NK-92 (cell line): ENCODE results near the gene REXO4.
"Not testable (repeated sequence)": the region's sequence is repeated elsewhere in the genome, so short reads cannot be mapped to it uniquely, and the experiment has no call there.

ENCODE experiments used
- DNase-seq: peaks from one replicate; lab custom pipeline; 2025; ENCODE audit not compliant: unreplicated experiment; lab: John Stamatoyannopoulos, UW

REXO4 gene

DNA sequence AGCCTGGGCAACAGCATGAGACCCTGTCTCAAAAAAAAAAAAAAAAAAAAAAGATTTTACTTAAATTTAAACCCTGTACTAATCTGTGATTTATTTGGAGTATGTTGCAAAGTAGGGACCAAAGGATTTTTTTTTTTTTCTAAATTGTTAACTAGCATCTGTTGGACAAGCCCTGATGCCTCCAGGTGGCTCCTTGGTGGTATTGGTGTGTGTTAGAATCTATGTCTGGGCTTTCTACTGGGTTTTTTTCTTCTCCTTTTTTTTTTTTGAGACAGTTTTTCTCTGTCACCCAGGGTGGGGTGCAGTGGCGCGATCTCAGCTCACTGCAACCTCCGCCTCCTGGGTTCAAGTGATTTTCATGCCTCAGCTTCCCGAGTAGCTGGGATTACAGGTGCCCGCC lies 34.1 kb upstream of the REXO4 start:
- not testable (repeated sequence) for DNase-seq

DNA sequence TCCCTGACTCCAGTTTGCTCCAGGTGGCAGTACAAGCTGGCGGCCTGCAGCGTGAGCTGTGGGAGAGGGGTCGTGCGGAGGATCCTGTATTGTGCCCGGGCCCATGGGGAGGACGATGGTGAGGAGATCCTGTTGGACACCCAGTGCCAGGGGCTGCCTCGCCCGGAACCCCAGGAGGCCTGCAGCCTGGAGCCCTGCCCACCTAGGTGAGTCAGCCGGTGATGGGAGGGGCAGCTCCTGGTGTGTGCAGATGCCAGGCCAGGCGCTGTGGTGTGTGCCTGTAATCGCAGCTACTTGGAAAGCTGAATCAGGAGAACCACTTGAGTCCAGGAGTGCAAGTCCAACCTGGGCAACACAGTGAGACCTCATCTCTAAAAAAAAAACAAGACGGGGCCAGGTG lies 31.9 kb upstream of the REXO4 start:
- no peak for DNase-seq

DNA sequence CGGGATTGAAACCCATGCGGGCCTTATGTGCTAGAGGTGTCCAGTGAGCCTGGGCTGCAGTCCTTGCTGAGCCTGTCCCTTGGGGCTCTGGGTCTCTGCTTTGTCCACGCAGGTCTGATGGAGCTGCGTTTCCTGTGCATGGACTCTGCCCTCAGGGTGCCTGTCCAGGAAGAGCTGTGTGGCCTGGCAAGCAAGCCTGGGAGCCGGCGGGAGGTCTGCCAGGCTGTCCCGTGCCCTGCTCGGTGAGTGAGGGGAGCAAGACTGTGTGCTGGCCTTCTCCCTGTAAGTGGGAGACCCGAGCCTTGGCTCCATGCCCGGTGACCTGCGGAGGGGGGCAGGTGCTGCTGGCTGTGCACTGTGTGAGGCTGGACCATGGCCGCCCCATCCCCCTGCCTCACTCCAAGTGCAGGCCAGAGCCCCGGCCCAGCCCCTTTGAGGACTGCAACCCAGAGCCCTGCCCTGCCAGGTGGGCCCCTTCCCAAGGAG lies 30.7 kb upstream of the REXO4 start:
- no peak for DNase-seq

DNA sequence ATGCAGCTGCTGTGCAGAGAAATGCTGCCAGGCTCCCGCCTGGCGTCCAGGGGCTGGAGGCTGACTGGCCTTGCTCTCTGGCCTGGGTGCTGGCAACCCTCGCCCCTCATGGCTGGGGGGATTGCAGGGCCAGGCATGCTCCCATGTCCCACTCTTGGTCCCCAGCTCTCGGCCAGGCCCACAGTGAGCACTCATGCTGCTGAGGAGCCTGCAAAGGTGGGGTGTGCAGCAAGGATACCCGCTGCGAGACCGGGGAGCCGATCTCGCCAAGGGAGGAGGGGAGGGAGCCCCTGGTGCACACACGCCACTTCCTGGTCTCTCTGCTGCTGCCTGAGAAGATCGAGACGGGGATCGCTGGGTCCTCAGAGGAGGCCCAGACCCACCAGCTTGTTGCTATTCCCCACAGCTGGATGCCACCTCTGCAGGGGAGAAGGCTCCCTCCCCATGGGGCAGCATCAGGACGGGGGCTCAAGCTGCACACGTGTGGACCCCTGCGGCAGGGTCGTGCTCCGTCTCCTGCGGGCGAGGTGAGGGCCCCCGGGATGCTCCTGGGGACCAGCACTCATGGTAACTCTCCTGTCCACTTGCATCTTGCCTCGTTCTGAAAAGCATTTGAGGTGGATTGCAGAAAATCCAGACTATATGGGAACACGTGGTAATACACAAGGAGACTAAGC lies 27.6 kb upstream of the REXO4 start:
- no peak for DNase-seq

DNA sequence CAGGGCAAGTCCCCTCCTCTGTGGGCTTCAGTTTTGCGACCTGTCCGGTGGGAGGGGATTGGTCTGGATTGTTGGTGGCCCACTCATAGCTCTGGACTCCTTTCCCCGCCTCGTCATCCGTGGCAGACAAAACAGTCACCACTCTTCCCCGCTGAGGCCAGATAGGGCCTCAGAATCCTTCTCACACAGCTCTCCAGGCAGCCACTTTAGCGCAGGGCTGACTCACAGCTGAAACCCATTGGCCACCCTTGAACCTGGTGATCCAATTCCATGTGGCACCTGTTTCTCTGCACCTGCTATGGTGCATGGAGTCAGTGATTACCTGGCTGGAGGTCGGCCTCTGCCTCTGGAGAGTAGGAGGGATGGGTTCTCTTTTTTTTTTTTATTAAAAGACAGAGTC lies 26.2 kb upstream of the REXO4 start:
- DNase-seq: no peak

DNA sequence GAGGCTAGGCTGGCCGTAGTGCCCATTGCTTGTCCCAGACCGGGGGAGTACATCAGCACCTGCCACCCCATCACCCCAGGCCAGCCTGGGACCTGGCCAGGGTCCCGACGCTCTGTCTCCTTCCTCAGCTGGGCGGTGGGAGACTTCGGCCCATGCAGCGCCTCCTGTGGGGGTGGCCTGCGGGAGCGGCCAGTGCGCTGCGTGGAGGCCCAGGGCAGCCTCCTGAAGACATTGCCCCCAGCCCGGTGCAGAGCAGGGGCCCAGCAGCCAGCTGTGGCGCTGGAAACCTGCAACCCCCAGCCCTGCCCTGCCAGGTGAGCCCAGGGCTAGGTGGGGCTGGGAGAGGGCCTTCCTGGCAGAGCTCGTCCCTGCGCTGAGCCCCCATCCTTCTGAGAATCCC lies 25.4 kb upstream of the REXO4 start:
- DNase-seq: no peak

DNA sequence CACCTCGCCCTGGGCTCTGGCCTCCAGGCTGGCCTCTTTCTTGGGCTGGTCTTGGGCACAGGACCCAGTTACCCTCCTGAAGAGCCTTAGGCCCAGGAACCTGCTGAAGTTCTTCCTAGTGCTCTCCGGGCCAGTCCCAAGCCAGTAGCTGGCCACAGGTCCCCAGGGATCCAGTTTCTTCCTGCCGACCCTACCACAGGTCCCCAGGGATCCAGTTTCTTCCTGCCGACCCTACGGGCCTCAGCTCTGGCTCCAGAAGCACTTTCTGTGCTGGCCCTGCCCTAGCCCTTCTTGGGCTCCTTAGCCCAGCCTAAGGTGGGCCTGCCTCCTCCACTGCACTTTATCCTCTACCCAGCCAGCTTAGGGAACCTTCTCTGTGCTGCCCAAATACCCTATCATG lies 23.8 kb upstream of the REXO4 start:
- no peak for DNase-seq

DNA sequence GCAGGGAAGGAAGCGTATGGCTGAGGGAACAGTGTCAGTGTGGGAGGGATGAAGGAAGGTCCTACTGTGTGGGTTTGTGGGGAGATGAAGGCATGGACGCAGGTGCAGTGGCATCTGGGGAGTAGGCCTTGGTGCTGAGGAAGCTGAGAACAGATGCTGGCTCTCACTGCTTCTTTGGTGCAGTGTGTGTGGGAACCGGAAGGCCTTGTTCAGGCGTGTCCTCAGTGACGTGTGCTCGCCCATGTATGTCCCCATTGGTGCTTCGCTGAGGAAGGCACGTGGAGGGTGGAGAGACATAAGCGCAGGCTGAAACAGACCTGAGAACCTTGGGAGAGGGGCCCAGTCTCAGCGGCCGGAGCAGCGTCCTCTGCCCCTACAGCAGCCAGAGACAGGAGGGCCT lies 23.1 kb upstream of the REXO4 start:
- DNase-seq: no peak

DNA sequence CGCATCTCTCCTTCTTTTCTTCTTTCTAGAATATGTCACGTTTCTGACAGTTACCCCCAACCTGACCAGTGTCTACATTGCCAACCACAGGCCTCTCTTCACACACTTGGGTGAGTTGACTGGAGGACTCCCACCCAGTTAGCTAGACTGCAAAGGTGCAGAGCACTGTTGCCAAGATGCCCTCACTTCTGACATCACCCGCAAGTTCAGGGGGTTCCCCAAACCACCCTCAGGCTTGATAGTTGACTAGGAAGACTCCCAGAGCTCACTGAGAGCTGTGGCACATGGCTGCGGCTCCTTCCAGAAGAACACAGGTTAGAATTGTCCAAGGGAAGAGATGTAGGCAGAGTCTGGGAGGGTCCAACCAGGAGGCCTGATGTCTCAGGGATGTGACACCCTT lies 21.5 kb upstream of the REXO4 start:
- DNase-seq: no peak

DNA sequence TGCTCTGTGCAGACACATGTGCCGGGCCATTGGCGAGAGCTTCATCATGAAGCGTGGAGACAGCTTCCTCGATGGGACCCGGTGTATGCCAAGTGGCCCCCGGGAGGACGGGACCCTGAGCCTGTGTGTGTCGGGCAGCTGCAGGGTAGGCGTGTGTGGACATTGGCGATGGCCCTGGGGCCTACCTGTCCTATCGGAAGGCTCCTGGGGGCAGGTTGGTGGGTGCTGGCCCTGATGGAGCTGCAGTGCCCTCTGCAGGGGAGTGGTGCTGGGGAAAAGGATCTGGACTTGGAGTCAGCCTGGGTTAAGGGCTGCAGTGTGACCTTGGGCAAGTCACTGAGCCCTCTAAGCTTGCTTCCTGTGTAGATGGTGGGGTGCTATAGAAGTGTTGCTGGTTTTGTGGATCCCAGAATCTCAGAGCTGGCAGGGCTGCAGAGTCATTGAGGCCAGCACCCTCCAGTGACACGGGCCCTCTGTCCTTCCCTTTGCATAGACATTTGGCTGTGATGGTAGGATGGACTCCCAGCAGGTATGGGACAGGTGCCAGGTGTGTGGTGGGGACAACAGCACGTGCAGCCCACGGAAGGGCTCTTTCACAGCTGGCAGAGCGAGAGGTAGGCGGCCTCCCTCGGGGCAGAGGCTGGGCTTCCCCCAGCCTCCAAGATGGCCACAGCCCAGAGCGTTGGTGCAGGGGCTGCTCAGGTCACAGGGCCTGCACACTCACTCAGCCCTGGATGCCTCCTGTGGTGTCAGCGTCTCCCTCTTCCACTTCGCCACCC lies 20.1 kb upstream of the REXO4 start:
- no peak for DNase-seq

DNA sequence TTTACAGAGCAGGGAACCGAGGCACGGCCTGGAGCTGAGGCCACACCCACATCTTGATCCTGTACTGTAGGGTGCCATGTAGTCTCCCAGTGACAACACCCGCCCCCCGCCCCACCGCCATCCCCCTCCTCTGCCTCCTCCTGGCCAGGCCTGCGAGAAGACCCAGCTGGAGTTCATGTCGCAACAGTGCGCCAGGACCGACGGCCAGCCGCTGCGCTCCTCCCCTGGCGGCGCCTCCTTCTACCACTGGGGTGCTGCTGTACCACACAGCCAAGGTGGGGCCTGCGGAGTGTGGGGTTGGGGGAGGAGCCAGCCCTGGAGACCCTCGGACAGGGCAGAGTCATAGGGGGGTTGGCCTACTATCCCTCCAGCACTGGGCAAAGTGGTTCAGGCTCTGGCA lies 18.9 kb upstream of the REXO4 start:
- DNase-seq: no peak

DNA sequence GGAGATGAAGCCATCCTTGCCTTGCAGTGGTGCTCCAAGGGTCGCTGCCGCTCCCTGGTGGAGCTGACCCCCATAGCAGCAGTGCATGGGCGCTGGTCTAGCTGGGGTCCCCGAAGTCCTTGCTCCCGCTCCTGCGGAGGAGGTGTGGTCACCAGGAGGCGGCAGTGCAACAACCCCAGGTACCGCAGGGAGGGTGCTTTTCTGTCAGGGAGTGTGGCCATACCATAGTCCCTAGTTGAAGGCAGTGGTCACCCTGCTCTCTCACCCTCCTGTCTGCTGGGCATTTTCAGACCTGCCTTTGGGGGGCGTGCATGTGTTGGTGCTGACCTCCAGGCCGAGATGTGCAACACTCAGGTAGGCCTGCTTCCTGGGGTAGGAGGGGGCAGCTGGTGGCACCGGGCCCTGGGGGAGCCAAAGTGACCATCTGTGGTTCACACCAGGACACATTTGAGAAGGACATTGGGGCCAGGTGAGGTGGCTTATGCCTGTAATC lies 15.6 kb upstream of the REXO4 start:
- no peak for DNase-seq

DNA sequence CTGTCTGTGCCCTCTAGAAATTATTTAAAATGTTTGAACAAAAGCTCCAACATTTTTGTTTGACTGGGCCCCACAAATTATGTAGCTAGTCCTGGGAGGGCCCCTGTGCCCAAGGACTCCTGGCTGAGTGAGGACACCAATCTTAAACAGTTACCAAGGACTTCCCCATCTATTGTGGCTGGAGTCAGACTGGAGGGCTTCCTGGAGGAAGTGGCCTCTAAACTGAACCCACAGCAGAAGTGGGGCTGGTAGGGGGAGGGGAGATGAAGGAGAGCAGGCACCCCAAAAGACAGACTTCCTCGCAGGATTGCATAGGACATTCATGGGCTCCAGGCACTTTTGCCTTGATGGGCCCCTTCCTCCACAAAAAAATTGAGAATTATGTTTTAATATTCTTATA lies 12.4 kb upstream of the REXO4 start:
- DNase-seq: no peak

DNA sequence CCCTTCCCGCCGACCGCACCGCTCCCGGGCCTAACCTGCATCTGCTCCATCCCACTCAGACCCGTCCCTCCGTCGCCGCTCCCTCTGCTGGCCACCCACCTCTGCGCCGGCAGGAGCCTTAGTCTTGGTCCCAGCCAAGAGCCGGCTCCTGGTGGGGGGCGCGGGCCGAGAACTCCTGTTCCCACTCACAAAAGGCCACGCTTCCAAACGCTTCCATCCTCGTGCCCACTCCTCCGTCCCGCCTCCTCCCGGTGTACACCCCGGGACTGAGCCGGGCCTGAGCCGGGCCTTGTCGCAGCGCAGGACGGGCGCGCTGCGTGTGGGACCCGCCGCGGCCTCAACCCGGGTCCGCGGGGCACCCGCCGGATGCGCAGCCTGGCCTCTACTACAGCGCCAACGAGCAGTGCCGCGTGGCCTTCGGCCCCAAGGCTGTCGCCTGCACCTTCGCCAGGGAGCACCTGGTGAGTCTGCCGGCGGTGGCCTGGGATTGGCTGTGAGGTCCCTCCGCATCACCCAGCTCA lies 11.9 kb upstream of the REXO4 start:
- no peak for DNase-seq

DNA sequence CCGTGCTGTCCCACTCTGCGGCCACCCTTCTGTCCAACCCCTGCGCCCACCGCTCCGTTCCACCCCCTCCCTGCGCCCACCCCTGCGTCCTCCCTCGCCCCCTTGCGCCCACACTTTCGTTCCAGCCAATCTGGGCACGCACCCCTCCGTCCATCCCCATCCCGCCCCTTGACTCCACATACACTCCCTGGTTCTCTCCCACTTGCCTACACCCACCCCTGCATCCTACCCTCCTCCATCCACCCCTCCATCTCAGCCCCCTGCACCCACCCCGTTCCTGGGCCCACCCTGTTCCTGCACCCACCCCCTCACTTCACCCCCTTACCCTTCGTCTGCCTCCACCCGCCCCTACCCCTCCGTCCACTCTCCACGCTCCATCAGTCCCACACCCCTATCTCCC lies 11.4 kb upstream of the REXO4 start:
- DNase-seq: no peak

DNA sequence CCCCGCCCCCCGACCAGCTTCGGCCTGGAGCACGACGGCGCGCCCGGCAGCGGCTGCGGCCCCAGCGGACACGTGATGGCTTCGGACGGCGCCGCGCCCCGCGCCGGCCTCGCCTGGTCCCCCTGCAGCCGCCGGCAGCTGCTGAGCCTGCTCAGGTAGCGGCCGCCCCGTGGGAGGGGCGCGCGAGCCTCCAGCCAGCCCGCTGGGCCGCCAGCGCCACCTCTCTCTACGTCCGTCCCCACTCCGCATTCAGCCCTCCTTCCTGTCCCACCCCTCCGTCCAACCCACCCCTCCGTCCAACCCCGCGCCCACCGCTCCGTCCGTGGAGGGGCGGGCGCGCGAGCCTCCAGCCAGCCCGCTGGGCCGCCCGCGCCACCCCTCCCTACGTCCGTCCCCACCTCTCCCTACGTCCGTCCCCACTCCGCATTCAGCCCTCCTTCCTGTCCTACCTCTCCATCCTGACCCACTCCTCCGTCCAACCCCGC lies 10.8 kb upstream of the REXO4 start:
- no peak for DNase-seq

DNA sequence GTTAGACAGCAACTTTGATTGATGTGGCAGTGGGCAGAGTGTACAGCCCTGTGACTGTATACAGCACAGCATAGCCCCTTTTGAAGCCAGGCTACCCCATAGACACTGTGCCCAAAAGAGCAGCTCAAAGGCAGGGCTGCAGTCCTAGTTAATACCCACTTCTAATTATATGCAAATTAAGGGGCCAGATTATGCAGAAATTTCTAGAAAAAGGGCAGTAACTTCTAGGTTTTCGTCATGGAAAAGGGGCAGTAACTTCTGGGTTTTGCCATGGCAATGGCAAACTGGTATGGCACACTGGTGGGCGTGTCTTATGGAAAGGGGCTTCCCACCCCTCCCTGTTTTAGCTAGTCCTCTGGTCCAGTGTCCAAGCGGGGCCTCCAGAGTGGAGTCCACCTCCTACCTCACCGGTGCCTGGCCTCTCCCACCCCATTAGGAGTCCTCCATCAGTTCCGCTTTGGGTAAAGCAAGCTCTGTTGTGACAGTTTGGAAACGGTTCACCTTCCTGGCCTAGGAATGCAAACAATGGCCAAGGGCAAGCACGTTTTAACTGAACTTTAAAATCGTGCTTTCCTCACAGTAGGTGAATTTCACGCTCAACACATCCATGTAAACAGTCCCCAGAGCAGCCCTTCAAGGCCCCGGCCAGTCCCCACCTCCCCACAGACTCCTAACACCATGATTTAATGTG lies 10.0 kb upstream of the REXO4 start:
- DNase-seq: no peak

DNA sequence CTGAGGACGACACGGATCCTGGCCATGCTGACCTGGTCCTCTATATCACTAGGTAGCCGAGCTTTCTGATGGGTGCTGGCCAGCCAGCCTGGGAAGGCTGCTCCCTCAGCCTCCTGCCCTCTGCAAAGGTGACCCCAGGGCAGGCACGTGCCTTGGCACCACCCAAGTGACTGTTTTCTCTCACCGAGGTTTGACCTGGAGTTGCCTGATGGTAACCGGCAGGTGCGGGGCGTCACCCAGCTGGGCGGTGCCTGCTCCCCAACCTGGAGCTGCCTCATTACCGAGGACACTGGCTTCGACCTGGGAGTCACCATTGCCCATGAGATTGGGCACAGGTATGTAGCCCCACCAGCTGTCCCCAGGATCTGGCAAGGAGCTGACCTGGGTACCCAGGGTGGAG lies 8.2 kb upstream of the REXO4 start:
- no peak for DNase-seq

DNA sequence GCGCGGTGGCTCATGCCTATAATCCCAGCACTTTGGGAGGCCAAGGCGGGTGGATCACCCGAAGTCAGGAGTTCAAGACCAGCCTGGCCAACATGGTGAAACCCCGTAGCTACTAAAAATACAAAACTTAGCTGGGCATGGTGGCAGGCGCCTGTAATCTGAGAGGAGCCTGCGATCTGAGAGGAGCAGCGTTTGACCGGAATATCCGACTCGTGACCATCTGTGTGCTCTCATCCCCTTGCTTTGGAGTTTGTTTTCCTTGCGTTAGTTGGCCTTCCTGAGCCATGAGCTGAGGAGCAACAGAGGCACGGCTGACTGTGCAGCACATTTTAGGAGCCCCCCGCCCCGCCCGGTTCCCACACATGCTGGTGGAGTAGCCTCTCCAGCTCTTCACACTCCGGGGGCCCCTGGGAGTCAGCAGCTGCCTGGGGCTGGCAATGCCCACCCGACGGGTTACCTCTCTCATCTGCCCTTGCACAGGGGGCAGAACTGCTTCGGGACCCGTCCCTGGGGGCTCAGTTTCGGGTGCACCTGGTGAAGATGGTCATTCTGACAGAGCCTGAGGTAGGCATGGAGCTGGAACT lies 7.3 kb upstream of the REXO4 start:
- no peak for DNase-seq

DNA sequence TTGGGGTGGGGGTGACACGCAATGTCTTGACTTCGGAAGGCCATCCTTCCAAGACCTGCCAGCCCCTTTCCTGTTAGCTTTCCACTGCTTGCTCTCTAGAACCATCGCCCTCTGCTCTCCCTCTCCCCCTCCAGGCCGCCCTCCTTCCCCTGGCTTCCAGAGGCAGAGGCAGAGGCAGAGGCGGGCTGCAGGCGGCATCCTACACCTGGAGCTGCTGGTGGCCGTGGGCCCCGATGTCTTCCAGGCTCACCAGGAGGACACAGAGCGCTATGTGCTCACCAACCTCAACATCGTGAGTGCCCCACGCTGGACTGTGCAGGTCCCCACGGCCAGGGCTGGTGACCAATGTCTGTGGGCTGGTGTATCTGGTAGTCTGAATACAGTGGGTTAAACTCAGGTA lies 6.4 kb upstream of the REXO4 start:
- no peak for DNase-seq

DNA sequence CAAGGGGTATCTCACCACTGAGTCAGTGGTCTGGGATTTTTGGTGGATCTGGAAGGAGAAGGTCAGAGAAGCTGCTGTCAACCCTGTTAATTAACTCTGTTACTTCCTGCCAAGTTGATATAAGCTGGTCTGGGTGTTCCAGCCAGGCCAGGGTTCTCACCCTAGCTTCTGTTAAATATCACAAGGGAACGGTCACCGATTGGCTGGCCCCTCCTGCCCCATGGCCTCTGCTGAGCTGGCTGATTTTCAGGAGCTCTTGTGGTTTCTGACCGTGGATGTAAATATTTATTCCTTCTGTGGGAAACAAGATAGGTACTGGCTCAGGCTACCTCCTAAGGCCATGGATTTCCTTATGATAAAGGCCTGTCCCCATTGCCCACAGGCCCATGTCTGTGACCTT lies 5.4 kb upstream of the REXO4 start:
- DNase-seq: no peak
